Lung microvascular endothelial cell (primary cell): Measurements from ENCODE around the gene FAIM. TPM values are rescaled to one million over a fixed set of nuclear protein-coding genes. Genes with fewer than 3 reads are reported as not detected.
A peak's percentile ranks its signal among the peaks of the same experiment; 100 is the strongest.
"Not testable (repeated sequence)": the region's sequence is repeated elsewhere in the genome, so short reads cannot be mapped to it uniquely, and the experiment has no call there.

Source experiments
- DNase-seq, 2 donors: peaks; one replicate each; pipeline versions ENCODE4 v3.0.0 to v3.0.0-alpha.2; 2010; ENCODE audit warnings: low read depth in 2 of 2
- total RNA-seq: library from RNA; depleted of rRNA; stranded (reverse); fragments of >200 nt; gene quantifications from 2 replicates; pipeline ENCODE4 v1.2.1, GENCODE V29; 2014

The FAIM gene
- 6.1 and 9.3 TPM in 2 replicates for total RNA-seq

GRCh38 chr3:138608322-138609135 lies at the start of gene FAIM:
FAIM (plus strand) TSS chr3:138608771; CDS start chr3:138619727, 10,956 bp downstream.
- DNase-seq, result peak; percentile 67 to 78

- DNase-seq, result no peak
Observed at GRCh38 chr3:138559134-138559533, 49.4 kb upstream of the FAIM start.

- DNase-seq, result no peak
Observed at GRCh38 chr3:138560501-138560900, 48.1 kb upstream of the FAIM start.

GRCh38 chr3:138562902-138563301 lies 45.7 kb upstream of the FAIM start:
- DNase-seq, result not testable (repeated sequence)

- DNase-seq, result not testable (repeated sequence)
Observed at GRCh38 chr3:138566293-138566692, 42.3 kb upstream of the FAIM start.

GRCh38 chr3:138567403-138567802 lies 41.2 kb upstream of the FAIM start:
- no peak for DNase-seq

- no peak for DNase-seq
Observed at GRCh38 chr3:138569090-138569489, 39.5 kb upstream of the FAIM start.

- not testable (repeated sequence) for DNase-seq
Observed at GRCh38 chr3:138569624-138570023, 38.9 kb upstream of the FAIM start.

GRCh38 chr3:138573138-138573537 lies 35.4 kb upstream of the FAIM start:
- no peak for DNase-seq

GRCh38 chr3:138578141-138578540 lies 30.4 kb upstream of the FAIM start:
- DNase-seq, result no peak

- DNase-seq, result no peak
Observed at GRCh38 chr3:138578961-138579574, 29.5 kb upstream of the FAIM start.

GRCh38 chr3:138587374-138587773 lies 21.2 kb upstream of the FAIM start:
- no peak for DNase-seq

- DNase-seq, result no peak
Observed at GRCh38 chr3:138588445-138588844, 20.1 kb upstream of the FAIM start.

- no peak for DNase-seq
Observed at GRCh38 chr3:138591392-138591791, 17.2 kb upstream of the FAIM start.

- DNase-seq, result no peak
Observed at GRCh38 chr3:138593488-138594149, 15.0 kb upstream of the FAIM start.

- peak; percentile 94 to 97 for DNase-seq
Observed at GRCh38 chr3:138594150-138594934, 14.2 kb upstream of the FAIM start, which contains the start of gene CEP70. CEP70 (minus strand) TSS chr3:138594260; CDS start chr3:138572927, 21,333 bp downstream.

GRCh38 chr3:138594935-138595610 lies 13.5 kb upstream of the FAIM start:
- no peak for DNase-seq

- DNase-seq, result not testable (repeated sequence)
Observed at GRCh38 chr3:138597186-138597976, 11.2 kb upstream of the FAIM start.

- DNase-seq, result no peak
Observed at GRCh38 chr3:138598534-138598933, 10.0 kb upstream of the FAIM start.

- no peak for DNase-seq
Observed at GRCh38 chr3:138600100-138600745, 8.3 kb upstream of the FAIM start.
